ENCODE data around the gene ZNF549.

The ZNF549 gene

DNA sequence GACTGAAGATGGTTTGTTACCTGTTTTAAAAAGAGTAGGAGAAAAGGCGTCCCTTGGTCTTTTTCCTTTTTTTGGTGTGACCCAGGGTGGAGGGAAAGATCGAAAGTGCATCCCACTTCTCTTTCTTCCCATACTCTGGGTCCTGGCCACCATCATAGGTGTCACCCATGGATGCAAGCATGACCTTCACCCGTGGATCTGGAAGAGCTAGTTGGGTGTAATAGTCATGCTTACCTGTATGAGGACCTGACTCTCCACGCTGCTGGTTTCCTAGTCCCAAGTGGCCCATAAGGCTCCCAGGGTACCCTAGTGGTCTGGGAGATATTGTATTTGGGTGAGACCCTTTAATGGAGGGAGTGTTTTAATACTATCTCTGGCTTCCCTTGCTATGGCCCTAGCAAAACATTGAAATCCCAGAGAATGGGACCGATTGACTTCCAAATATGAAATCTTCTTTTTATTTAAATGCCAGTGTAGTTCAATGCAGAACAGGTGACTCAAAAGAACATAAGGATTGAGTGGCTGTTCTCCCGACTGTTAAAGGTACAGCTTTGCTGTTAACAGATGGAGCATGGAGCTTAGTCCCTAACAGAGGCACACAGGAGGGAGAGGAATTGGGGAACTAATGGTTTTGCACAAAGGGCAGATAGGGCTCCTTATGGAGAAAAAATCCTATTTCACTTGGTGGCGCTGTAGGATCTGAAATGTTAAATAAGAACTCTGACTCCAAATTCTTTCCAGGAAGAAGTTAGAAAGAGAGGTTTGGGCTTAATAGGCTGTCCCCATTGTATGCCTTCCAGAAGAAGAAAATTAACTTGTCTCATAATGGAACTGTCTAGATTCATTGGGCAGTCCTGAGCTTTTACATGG lies 39.5 kb downstream of the ZNF549 start:
- DNase-seq (ENCODE audit: low spot score), result peak; percentile 17

DNA sequence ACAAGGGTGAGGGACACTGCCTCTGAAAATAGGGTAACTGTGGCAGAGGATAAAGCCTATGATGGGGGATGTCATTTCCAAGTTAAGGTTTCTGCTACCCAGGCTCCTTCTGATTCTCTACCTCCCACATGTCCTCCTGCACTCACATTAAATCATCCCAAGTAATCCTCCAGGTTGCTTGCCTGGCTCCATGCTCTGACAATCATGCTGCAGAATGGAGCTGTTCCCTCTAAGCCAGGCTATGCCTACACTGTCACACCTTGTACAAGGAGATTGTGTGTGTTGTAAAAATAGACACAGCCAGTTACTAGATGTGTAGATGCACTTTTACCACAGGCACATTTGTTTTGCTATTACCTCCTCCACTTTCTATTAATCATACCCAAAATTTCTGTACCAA lies 43.6 kb downstream of the ZNF549 start:
- no peak for DNase-seq (ENCODE audit: low spot score)

DNA sequence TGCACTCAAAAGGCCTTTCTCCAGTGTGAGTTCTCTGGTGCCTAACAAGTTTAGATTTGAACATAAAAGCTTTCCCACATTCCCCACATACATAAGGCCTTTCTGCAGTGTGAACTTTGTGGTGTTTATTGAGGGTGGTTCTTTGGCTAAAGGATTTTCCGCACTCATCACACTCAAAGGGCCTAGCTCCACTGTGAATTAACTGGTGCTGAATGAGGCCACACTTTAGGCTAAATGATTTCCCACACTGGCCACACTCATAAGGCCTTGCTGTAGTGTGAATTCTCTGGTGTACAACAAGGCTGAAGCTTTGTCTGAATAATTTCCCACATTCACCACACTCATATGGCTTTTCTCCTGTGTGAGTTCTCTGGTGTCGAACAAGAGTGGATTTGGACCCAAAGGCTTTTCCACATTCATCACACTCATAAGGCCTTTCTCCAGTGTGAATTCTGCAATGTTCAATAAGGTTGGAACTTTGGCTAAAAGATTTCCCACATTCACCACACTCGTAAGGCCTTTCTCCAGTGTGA lies 45.3 kb downstream of the ZNF549 start:
- no peak for DNase-seq (ENCODE audit: low spot score)

DNA sequence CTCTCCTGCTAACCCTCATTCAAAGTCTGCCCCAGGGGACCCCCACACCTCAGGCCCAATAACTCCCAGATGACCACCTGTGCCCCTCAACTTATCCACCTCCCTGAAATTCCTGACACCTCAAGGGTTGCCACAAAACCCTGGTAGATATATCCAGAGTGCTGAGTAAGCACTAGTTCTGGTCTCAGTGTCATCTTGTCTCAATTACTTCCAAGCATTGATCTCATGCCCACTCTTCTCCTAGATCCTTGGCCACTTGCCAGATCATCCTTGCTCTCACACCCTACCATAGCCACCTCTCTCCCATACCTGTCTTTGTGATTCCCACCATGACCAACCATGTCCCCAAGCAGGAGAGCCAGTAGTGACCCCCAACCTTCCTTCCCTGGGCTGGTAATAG lies 49.5 kb downstream of the ZNF549 start:
- DNase-seq (ENCODE audit: low spot score), result no peak

DNA sequence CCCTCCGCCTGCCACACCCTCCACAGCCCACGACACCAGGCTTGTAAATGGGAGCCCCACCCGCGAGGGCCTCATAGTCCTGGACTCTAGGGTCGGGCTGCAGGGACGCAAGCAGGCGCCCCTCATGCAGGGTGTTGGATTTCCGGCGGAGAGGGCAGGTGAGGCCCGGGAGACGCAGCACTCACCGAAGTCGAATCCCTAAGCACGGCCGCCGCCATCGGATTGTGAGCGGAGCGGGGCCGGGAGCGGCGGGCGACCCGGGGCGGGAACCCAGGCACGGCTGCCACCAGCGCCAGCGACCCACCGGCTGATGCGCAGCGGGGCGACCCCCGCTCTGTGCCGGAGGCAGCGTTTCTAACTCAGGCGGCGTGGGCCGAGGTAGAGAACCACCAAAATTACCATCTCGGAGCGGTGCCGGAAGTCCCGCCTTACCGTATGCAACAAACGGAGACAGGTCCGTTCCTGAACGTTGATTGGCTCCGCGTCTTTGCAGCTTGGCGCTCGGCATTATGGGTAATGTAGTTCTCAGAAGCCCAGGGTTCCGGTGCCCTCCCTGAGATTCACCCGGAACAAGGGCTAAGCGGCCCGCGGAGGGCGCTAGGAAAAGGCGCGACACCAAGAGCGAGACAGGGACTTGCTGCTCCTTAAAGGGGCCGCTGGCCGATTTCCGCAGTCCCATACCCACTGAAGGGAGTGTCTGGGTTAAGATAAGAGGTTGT lies 51.5 kb downstream of the ZNF549 start, which contains the start of gene ZNF416:
Gene ZNF416 (minus strand): TSS at position 425 of the 719 bp plus-strand sequence. CDS start 207 bp downstream, at position 218.
- peak; percentile 98 for DNase-seq (ENCODE audit: low spot score)

DNA sequence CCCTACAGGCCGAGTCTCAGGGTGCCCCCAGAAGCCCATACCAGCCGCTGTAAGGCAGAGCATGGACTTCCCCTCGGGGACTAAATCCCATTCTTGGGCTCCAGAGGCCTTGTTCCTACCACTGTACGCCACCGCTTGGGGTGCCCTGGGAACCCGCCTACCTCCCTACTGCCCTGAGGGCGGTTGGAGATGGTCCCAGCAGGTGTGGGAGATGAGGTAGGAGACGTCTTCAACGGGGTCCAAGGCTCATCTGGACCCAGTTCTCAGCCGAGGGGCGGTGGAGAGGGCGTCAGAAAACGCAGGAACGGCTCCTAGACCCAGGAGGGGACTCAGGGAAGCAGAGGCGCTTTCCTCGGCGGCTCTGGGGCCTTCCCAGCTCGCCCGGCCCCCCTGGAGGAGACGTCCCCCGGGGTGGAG lies 56.0 kb downstream of the ZNF549 start:
- DNase-seq (ENCODE audit: low spot score), result no peak

DNA sequence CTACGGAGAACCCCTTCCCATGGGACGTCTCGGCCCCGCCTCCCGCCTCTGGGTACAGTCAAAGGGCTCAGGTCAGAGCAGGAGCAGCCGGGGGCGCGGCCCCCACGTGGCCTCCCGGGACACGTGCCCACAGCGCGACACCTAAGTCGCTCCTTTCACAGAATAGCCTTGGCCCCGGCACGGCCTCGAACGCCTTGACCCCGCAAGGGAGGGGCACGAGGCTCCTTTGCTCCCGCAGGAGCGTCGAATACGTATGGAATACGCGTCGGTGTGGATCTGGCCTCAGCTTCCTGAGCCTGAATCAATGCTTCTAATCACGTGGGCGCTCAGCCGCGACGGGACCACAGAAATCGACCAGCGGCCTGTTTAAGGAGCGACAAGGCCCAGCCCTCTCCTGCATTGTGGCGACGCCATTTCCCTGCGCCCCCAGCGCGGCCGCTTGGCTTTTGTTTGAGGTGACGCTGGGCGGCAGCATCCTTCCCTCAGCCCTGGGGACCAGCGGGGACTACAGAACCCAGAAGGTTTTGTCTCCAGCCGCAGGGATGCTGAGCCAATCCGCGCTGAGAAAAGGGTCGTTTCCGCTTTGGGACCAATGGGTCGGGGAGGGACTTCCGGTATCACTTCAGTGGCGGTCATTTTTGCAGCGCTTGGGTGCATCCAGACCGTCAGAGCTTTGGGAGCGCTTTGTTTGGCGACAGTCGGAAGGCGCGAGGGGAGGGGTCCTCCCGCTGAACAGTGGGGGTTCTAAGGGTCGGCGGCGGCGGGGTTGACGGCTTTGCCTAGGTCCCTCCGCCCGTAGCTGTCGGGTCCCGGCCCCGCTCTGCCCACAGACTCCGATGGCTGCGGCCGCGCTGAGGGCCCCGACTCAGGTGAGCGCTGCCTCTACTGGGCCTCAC lies 56.6 kb downstream of the ZNF549 start, which contains the start of gene ZIK1:
Gene ZIK1 (plus strand): TSS at position 625 of the 896 bp plus-strand sequence. CDS start 212 bp downstream, at position 837.
- DNase-seq (ENCODE audit: low spot score), result peak; percentile 80

DNA sequence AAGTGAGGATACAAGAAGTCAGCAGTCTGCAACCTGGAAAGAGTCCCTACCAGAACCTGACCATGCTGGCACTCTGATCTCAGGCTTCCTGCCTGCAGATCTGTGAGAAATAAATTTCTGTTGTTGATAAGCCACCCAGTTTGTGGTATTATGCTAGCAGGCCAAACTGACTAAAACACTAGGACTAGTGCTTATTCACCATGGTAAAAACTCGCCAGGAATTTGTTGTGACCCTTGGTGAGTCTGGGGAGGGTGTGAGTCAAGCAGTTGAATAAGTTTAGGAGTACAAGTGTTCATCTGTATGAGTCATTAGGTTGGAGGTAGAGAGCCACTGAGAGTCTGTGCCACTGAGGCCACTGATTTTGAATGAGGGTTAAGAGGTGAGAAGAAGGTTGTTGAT lies 60.4 kb downstream of the ZNF549 start:
- DNase-seq (ENCODE audit: low spot score), result peak; percentile 86

DNA sequence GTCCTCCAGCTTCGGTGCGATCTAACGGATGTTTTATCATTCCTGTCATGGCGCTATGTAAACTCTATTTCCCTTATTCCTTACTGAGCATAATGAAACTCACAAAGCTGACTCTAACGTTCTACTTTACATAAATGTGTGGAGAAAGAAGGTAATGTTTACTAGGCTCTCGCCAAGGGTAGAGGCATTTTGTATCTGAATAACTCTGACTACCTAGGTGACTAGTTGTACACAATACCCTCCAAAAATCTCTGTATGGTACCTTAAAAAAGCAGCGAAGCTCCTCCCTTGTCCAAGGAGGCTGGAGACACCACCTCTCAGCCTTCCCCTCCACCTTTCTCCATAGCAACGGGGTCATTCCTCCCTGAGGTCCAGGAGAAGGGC lies 72.2 kb downstream of the ZNF549 start:
- no peak for DNase-seq (ENCODE audit: low spot score)

DNA sequence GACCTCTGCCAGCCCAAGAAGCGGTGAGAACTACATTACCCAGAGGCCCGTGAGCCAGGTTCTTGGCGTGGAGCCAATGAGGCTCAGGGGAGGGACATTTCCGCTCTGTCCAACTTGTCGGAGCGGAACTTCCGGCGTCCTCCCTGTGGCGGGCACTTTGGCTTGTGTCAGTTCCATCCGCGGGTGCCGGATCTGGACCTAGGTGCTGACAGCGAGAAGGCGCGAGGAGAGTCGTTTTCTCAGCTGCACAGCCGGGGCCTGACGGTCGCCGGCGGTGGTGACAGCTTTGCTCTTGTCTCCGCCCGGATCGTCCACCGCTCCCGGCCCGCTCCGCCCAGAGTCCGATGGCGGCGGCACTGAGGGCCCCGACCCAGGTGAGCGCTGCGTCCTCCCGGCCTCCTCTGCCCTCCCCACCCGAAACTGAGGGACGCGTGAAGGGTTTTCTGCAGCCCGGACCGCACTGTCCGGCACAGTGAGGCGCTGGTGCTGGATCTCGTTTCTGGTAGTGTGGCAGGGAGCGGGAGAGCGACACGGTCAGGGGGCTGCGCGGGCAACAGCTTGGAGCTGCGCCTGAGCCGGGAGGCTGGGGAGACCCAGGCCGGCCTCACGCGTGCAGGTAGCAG lies 72.7 kb downstream of the ZNF549 start, which contains the start of gene ZNF530:
Gene ZNF530 (plus strand): TSS at position 125 of the 623 bp plus-strand sequence. CDS start 4,461 bp downstream, outside the sequence.
- DNase-seq (ENCODE audit: low spot score), result peak; percentile 93

DNA sequence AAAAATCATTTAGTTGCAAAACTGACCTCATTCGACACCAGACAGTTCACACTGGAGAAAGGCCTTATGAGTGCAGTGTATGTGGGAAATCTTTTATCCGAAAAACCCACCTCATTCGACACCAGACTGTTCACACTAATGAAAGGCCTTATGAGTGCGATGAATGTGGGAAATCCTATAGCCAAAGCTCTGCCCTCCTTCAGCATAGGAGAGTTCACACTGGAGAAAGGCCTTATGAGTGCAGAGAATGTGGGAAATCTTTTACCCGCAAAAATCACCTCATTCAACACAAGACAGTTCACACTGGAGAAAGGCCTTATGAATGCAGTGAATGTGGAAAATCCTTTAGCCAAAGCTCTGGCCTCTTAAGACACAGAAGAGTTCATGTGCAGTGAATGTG lies 79.8 kb downstream of the ZNF549 start:
- DNase-seq (ENCODE audit: low spot score), result no peak
